ENCODE data around the gene CDKN1A.
"Not testable (repeated sequence)": the region's sequence is repeated elsewhere in the genome, so short reads cannot be mapped to it uniquely, and the experiment has no call there.

CDKN1A gene

GRCh38 chr6:36703081-36703606 lies 24.6 kb downstream of the CDKN1A start:
- no peak overlapping the region for H3K4me3 ChIP-seq (ENCODE audit: low read depth, low read length)
- TF ChIP-seq CTCF (conservative IDR thresholded peaks at IDR 0.05; ENCODE audit: low read depth, low read length): no peak
- no peak for DNase-seq (ENCODE audit: low read depth)

- DNase-seq (ENCODE audit: low read depth): no peak
- no peak for TF ChIP-seq CTCF (conservative IDR thresholded peaks at IDR 0.05; ENCODE audit: low read depth, low read length)
- no peak overlapping the region for H3K4me3 ChIP-seq (ENCODE audit: low read depth, low read length)
Measured at GRCh38 chr6:36703982-36704381, 25.5 kb downstream of the CDKN1A start.

- H3K4me3 ChIP-seq (ENCODE audit: low read depth, low read length); DNase-seq (ENCODE audit: low read depth): not testable (repeated sequence)
Measured at GRCh38 chr6:36704961-36705577, 26.6 kb downstream of the CDKN1A start.

GRCh38 chr6:36706339-36706738 lies 27.8 kb downstream of the CDKN1A start:
- TF ChIP-seq CTCF (conservative IDR thresholded peaks at IDR 0.05; ENCODE audit: low read depth, low read length): no peak
- DNase-seq (ENCODE audit: low read depth): no peak

GRCh38 chr6:36712816-36713215 lies 34.3 kb downstream of the CDKN1A start:
- DNase-seq (ENCODE audit: low read depth): no peak
- H3K4me3 ChIP-seq (ENCODE audit: low read depth, low read length): no peak overlapping the region
- no peak for TF ChIP-seq CTCF (conservative IDR thresholded peaks at IDR 0.05; ENCODE audit: low read depth, low read length)

More at GRCh38 chr6:36706339-36706738, 27.8 kb downstream of the CDKN1A start:
- no peak overlapping the region for H3K4me3 ChIP-seq (ENCODE audit: low read depth, low read length)

- no peak for DNase-seq (ENCODE audit: low read depth)
- TF ChIP-seq CTCF (conservative IDR thresholded peaks at IDR 0.05; ENCODE audit: low read depth, low read length): no peak
- H3K4me3 ChIP-seq (ENCODE audit: low read depth, low read length): no peak overlapping the region
Measured at GRCh38 chr6:36713846-36714245, 35.3 kb downstream of the CDKN1A start.

- DNase-seq (ENCODE audit: low read depth): no peak
- no peak for TF ChIP-seq CTCF (conservative IDR thresholded peaks at IDR 0.05; ENCODE audit: low read depth, low read length)
- no peak overlapping the region for H3K4me3 ChIP-seq (ENCODE audit: low read depth, low read length)
Measured at GRCh38 chr6:36714511-36714910, 36.0 kb downstream of the CDKN1A start.

Data from choroid plexus epithelial cell (primary cell).